ENCODE measurements around the gene CCDC171.
A peak's percentile ranks its signal among the peaks of the same experiment; 100 is the strongest.

DNA sequence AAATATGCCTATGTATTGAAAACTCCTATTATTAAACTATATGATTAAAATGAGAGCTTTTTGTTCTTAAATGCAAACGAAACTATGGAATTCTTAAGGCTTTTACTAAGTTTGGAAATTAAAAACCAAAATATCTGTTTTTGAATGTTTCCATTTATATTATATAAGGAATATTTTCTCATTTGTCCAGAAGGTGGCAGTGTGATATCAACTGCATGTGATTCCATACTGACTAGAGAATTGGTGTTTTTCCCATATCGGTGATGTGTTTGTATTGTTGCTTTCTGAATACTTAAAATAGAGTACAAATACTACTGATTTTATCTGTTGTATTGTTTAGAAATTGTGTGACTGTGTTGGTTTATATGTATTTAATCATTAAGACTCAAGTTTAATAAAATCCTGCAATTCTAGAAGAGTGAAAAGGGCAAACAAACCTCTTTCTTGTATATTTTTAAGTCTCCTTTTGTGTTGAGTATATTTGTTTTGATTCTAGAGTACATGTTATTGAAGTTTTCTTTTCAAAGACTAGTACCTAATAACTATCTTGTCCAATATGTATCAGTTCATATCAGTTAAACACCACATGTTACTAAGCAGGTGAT, 320.8 kb downstream of the CCDC171 start:
- TF ChIP-seq ZNF133 (tag by site-specific recombination; IDR thresholded peaks at IDR 0.05) (no peak), CTCF (tag by site-specific recombination; IDR thresholded peaks at IDR 0.05) (0 out of 2 replicates have a peak, but pooled peaks have one; percentile 14), ZSCAN23 (tag by site-specific recombination; IDR thresholded peaks at IDR 0.05) (no peak), ZNF16 (tag by site-specific recombination; IDR thresholded peaks at IDR 0.05; ENCODE audit: low read depth) (no peak), BCL11A (tag by site-specific recombination; IDR thresholded peaks at IDR 0.05; ENCODE audit: low read depth) (no peak), GLI4 (tag by site-specific recombination; IDR thresholded peaks at IDR 0.05) (no peak), GFI1B (tag by site-specific recombination; IDR thresholded peaks at IDR 0.05) (no peak), SALL2 (tag by site-specific recombination; IDR thresholded peaks at IDR 0.05; ENCODE audit: borderline replicate concordance) (no peak), ZBTB21 (tag by site-specific recombination; IDR thresholded peaks at IDR 0.05) (no peak), TCF7L2 (IDR thresholded peaks at IDR 0.05; ENCODE audit: borderline replicate concordance, low read depth, low read length) (no peak)

All from HEK293 (cell line).